H1 (cell line): ENCODE results near the gene OSBPL5. TPM values are rescaled to one million over a fixed set of nuclear protein-coding genes. Genes with fewer than 3 reads are reported as not detected.

Experiments
- BACH1 ChIP-seq: IDR thresholded peaks from 2 replicates; pipeline ENCODE4 v1.6.1; 2012; ENCODE audit warnings: low read length, improper control_type of control experiment
- CHD1 ChIP-seq: IDR thresholded peaks from 2 replicates; pipeline ENCODE4 v1.6.1; 2012; ENCODE audit warnings: low read depth, low read length, improper control_type of control experiment
- EP300 ChIP-seq, 2 experiments: IDR thresholded peaks; 1 replicate in 1 of 2; 2 replicates in 1 of 2; pipeline ENCODE4 v1.6.1; 2011 to 2012; ENCODE audit warnings: low read depth in 2 of 2, low read length in 2 of 2, mild to moderate bottlenecking in 2 of 2, borderline replicate concordance in 1 of 2, inconsistent platforms in 1 of 2, moderate library complexity in 1 of 2
- KDM4A ChIP-seq: IDR thresholded peaks from one replicate; pipeline ENCODE4 v1.7.1; 2012; ENCODE audit warnings: low read depth, mild to moderate bottlenecking, moderate library complexity, low read length, inconsistent platforms; ENCODE audit not compliant: severe bottlenecking
- POLR2AphosphoS5 ChIP-seq: IDR thresholded peaks from 2 replicates; pipeline ENCODE4 v1.6.1; 2011; ENCODE audit warnings: low read depth, low read length
- SIX5 ChIP-seq: IDR thresholded peaks from 2 replicates; pipeline ENCODE4 v1.6.1; 2011; ENCODE audit warnings: mild to moderate bottlenecking, low read depth, low read length
- TAF1 ChIP-seq: IDR thresholded peaks from 2 replicates; pipeline ENCODE4 v1.6.1; 2011; ENCODE audit warnings: mild to moderate bottlenecking, low read depth, low read length
- polyA plus RNA-seq, 7 experiments: library from polyadenylated mRNA; depleted of rRNA in 3 of 7; stranded (reverse) in 5 of 7; unstranded in 2 of 7; fragments of >200 nt in 5 of 7; fragments of 200-250 nt in 2 of 7; gene quantifications; 1 replicate in 5 of 7; 2 replicates in 1 of 7; 4 replicates in 1 of 7; pipeline versions ENCODE4 v1.2.1 to v1.2.3, GENCODE V29; 2011 to 2013; ENCODE audit warnings: missing spikeins in 2 of 7, mixed read lengths in 2 of 7
- total RNA-seq: library from RNA; stranded (reverse); fragmentation: NEBNext Ultra II Directional; extraction: Animal tissue kit (Norgen Biotek cat#: 25700); gene quantifications from 2 replicates; pipeline ENCODE4 v1.2.1, GENCODE V29; 2021
- TF ChIP-seq, protein P1 (sequence below): fragments of 300-600 bp; sonication (generic); IDR thresholded peaks from 2 replicates; pipeline ENCODE4 v1.7.1; 2012; ENCODE audit warnings: low read length, moderate library complexity, mild to moderate bottlenecking, inconsistent platforms; ENCODE audit not compliant: insufficient replicate concordance

The OSBPL5 gene
- total and polyA plus RNA-seq, 2 of the 8 experiments (the other 6 are each of a cell fraction or from before 2014, with no cell fraction given) = 3.4 to 9.9 TPM

DNA sequence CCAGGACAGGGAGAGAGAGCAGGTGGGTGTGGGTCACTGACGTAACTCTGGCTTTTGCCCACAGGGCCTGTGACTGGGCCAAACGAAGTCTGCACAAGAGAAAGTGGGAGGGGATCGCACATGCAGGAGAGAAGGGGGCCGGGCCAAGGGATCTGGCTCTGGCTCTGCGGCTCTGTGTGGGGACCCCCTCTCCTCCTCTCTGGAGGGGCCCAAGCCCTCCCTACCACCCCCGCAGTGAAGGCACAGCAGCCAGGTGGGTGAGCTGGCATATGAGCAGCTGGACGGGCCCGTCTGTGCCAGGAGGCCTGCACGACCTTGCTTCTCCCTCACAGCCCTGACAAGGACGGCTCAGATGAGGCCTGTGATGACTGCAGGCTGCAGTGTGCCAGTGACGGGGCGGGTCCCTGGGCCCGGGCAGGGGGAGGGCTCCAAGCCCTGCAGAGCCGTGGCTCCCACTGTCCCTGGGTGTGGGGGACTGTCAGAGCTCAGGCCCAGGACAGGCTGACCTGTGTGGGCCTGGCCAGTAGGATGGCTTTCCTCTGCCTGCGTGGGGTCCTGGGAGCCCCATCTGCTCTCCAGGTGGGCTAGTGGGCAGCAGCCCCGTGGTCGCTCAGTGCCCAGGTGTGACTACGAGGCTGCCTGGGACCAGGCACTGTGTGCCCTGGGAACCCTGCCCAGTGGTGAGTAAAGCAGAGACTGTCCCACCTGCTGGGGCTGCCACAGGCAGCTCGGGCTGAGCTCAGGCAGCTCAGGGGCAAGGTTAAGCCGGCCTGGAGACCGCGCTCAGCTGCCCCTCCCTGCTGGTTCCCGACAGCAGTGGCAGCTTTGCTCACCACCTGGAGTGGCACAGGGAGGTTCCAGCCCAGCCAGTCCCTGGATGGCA lies 31.3 kb upstream of the OSBPL5 start (continued):
- TF ChIP-seq, protein P1, sequence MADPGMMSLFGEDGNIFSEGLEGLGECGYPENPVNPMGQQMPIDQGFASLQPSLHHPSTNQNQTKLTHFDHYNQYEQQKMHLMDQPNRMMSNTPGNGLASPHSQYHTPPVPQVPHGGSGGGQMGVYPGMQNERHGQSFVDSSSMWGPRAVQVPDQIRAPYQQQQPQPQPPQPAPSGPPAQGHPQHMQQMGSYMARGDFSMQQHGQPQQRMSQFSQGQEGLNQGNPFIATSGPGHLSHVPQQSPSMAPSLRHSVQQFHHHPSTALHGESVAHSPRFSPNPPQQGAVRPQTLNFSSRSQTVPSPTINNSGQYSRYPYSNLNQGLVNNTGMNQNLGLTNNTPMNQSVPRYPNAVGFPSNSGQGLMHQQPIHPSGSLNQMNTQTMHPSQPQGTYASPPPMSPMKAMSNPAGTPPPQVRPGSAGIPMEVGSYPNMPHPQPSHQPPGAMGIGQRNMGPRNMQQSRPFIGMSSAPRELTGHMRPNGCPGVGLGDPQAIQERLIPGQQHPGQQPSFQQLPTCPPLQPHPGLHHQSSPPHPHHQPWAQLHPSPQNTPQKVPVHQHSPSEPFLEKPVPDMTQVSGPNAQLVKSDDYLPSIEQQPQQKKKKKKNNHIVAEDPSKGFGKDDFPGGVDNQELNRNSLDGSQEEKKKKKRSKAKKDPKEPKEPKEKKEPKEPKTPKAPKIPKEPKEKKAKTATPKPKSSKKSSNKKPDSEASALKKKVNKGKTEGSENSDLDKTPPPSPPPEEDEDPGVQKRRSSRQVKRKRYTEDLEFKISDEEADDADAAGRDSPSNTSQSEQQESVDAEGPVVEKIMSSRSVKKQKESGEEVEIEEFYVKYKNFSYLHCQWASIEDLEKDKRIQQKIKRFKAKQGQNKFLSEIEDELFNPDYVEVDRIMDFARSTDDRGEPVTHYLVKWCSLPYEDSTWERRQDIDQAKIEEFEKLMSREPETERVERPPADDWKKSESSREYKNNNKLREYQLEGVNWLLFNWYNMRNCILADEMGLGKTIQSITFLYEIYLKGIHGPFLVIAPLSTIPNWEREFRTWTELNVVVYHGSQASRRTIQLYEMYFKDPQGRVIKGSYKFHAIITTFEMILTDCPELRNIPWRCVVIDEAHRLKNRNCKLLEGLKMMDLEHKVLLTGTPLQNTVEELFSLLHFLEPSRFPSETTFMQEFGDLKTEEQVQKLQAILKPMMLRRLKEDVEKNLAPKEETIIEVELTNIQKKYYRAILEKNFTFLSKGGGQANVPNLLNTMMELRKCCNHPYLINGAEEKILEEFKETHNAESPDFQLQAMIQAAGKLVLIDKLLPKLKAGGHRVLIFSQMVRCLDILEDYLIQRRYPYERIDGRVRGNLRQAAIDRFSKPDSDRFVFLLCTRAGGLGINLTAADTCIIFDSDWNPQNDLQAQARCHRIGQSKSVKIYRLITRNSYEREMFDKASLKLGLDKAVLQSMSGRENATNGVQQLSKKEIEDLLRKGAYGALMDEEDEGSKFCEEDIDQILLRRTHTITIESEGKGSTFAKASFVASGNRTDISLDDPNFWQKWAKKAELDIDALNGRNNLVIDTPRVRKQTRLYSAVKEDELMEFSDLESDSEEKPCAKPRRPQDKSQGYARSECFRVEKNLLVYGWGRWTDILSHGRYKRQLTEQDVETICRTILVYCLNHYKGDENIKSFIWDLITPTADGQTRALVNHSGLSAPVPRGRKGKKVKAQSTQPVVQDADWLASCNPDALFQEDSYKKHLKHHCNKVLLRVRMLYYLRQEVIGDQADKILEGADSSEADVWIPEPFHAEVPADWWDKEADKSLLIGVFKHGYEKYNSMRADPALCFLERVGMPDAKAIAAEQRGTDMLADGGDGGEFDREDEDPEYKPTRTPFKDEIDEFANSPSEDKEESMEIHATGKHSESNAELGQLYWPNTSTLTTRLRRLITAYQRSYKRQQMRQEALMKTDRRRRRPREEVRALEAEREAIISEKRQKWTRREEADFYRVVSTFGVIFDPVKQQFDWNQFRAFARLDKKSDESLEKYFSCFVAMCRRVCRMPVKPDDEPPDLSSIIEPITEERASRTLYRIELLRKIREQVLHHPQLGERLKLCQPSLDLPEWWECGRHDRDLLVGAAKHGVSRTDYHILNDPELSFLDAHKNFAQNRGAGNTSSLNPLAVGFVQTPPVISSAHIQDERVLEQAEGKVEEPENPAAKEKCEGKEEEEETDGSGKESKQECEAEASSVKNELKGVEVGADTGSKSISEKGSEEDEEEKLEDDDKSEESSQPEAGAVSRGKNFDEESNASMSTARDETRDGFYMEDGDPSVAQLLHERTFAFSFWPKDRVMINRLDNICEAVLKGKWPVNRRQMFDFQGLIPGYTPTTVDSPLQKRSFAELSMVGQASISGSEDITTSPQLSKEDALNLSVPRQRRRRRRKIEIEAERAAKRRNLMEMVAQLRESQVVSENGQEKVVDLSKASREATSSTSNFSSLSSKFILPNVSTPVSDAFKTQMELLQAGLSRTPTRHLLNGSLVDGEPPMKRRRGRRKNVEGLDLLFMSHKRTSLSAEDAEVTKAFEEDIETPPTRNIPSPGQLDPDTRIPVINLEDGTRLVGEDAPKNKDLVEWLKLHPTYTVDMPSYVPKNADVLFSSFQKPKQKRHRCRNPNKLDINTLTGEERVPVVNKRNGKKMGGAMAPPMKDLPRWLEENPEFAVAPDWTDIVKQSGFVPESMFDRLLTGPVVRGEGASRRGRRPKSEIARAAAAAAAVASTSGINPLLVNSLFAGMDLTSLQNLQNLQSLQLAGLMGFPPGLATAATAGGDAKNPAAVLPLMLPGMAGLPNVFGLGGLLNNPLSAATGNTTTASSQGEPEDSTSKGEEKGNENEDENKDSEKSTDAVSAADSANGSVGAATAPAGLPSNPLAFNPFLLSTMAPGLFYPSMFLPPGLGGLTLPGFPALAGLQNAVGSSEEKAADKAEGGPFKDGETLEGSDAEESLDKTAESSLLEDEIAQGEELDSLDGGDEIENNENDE = no peak
- TF ChIP-seq BACH1 (no peak), EP300 (IDR thresholded peaks at IDR 0.05; ENCODE audit: borderline replicate concordance in 1 of 2, low read depth in 2 of 2, low read length in 2 of 2) (no peak), TAF1 (no peak), KDM4A (no peak), POLR2AphosphoS5 (no peak), CHD1 (no peak), SIX5 (no peak)
